CD14-positive monocyte (primary cell): ENCODE results near the gene AURKB. TPM values are rescaled to one million over a fixed set of nuclear protein-coding genes. Genes with fewer than 3 reads are reported as not detected.

Experiments used
- DNase-seq, 3 donors: peaks; one replicate each; pipeline ENCODE4 v3.0.0-alpha.2; 2011 to 2022
- H2AFZ ChIP-seq: 2 replicates; pipeline ENCODE4 v1.6.0; 2012; ENCODE audit warnings: mild to moderate bottlenecking, low read depth, low read length, inconsistent platforms; ENCODE audit not compliant: insufficient read depth, poor library complexity, severe bottlenecking
- H3K27ac ChIP-seq, 2 donors: 1 replicate in 1 of 2; 2 replicates in 1 of 2; pipeline ENCODE4 v1.5.1; 2012 to 2013; ENCODE audit warnings: low read length in 2 of 2, control low read depth in 1 of 2, inconsistent platforms in 1 of 2, low read depth in 1 of 2, mild to moderate bottlenecking in 1 of 2
- H3K27me3 ChIP-seq, 2 donors: one replicate each; pipeline versions ENCODE4 v1.6.0 to v1.6.1; 2011 to 2013; ENCODE audit warnings: low read length in 2 of 2; ENCODE audit not compliant: control insufficient read depth in 2 of 2, insufficient read depth in 2 of 2
- H3K36me3 ChIP-seq, 2 donors: replicated peaks in 1 of 2; 1 replicate in 1 of 2; 2 replicates in 1 of 2; pipeline versions ENCODE4 v1.5.1 to v1.6.1; 2012 to 2013; ENCODE audit warnings: low read length in 2 of 2, control low read depth in 1 of 2, inconsistent platforms in 1 of 2, mild to moderate bottlenecking in 1 of 2; ENCODE audit not compliant: insufficient read depth in 2 of 2, control insufficient read depth in 1 of 2
- H3K4me1 ChIP-seq, 2 donors: 1 replicate in 1 of 2; 2 replicates in 1 of 2; pipeline versions ENCODE4 v1.5.1 to v1.6.1; 2012 to 2013; ENCODE audit warnings: low read length in 2 of 2, control low read depth in 1 of 2, inconsistent platforms in 1 of 2, mild to moderate bottlenecking in 1 of 2, moderate library complexity in 1 of 2; ENCODE audit not compliant: insufficient read depth in 2 of 2, control insufficient read depth in 1 of 2
- H3K4me2 ChIP-seq: replicated peaks from 2 replicates; pipeline ENCODE3; 2012; ENCODE audit warnings: low read length, moderate library complexity, mild to moderate bottlenecking; ENCODE audit not compliant: poor library complexity, severe bottlenecking; ENCODE audit errors: extremely low read depth
- H3K4me3 ChIP-seq, 3 experiments: fragments of 200-600 bp in 1 of 3; sonication (generic) in 1 of 3; replicated peaks in 1 of 3; 1 replicate in 2 of 3; 2 replicates in 1 of 3; pipeline ENCODE4 v1.5.1; 2011 to 2013; ENCODE audit warnings: low read length in 3 of 3, mild to moderate bottlenecking in 3 of 3, control low read depth in 2 of 3, low read depth in 2 of 3, inconsistent platforms in 1 of 3, moderate library complexity in 1 of 3
- H3K79me2 ChIP-seq: 2 replicates; pipeline ENCODE4 v1.6.0; 2012; ENCODE audit warnings: mild to moderate bottlenecking, control low read depth, inconsistent platforms, low read length, moderate library complexity; ENCODE audit not compliant: insufficient read depth
- H3K9ac ChIP-seq: 2 replicates; pipeline ENCODE4 v1.6.0; 2017; ENCODE audit warnings: low read length, mild to moderate bottlenecking; ENCODE audit not compliant: insufficient read depth, poor library complexity, severe bottlenecking
- H3K9me3 ChIP-seq, 2 donors: replicated peaks in 1 of 2; 1 replicate in 1 of 2; 2 replicates in 1 of 2; pipeline versions ENCODE4 v1.5.1 to v1.6.1; 2012 to 2013; ENCODE audit warnings: low read length in 2 of 2, control low read depth in 1 of 2; ENCODE audit not compliant: control insufficient read depth in 1 of 2, insufficient read depth in 1 of 2
- H4K20me1 ChIP-seq: 2 replicates; pipeline ENCODE4 v1.6.0; 2012; ENCODE audit warnings: mild to moderate bottlenecking, low read length, control low read depth, moderate library complexity; ENCODE audit not compliant: insufficient read depth
- H3K27ac Mint-ChIP-seq, 7 donors: one replicate each; pipeline ENCODE4 v1.8.0; 2020; ENCODE audit warnings: mild to moderate bottlenecking in 7 of 7, mixed read lengths in 7 of 7, moderate library complexity in 6 of 7, inconsistent platforms in 2 of 7
- H3K27me3 Mint-ChIP-seq, 3 donors: one replicate each; pipeline ENCODE4 v1.8.0; 2021 to 2022; ENCODE audit warnings: low read depth in 3 of 3, mild to moderate bottlenecking in 3 of 3, mixed read lengths in 3 of 3, moderate library complexity in 3 of 3, inconsistent platforms in 1 of 3
- H3K36me3 Mint-ChIP-seq, 2 donors: one replicate each; pipeline ENCODE4 v1.8.0; 2020; ENCODE audit warnings: mixed read lengths in 2 of 2, inconsistent platforms in 1 of 2, mild to moderate bottlenecking in 1 of 2
- H3K4me1 Mint-ChIP-seq: one replicate; pipeline ENCODE4 v1.8.0; 2020; ENCODE audit warnings: mild to moderate bottlenecking, mixed read lengths
- H3K4me3 Mint-ChIP-seq, 2 donors: one replicate each; pipeline ENCODE4 v1.8.0; 2020; ENCODE audit warnings: mild to moderate bottlenecking in 2 of 2, mixed read lengths in 2 of 2, moderate library complexity in 1 of 2
- H3K9me3 Mint-ChIP-seq, 7 donors: one replicate each; pipeline ENCODE4 v1.8.0; 2020 to 2022; ENCODE audit warnings: mixed read lengths in 7 of 7, mild to moderate bottlenecking in 6 of 7, moderate library complexity in 6 of 7, inconsistent platforms in 2 of 7
- CTCF ChIP-seq: fragments of 200-600 bp; IDR thresholded peaks from one replicate; pipeline ENCODE4 v1.8.0; 2022; ENCODE audit warnings: antibody characterized with exemption, mild to moderate bottlenecking
- WGBS: methylation state at CpG from one replicate; pipeline ENCODE4 v1.1.5; 2013; ENCODE audit warnings: missing lambda C conversion rate; ENCODE audit not compliant: insufficient coverage; 5-methylcytosine and 5-hydroxymethylcytosine counted together
- intact Hi-C, 2 donors: fragments of 100-400 bp; cut with micrococcal nuclease; formaldehyde crosslinking; loops; one replicate each; pipeline versions ENCODE4 v1.15.0 to v1.15.1; 2023
- polyA plus RNA-seq, 3 donors: library from polyadenylated mRNA; depleted of rRNA in 1 of 3; unstranded in 2 of 3; stranded (reverse) in 1 of 3; fragments of 300-500 nt in 2 of 3; fragments of >200 nt in 1 of 3; fragmentation: Illumina TruSeq in 2 of 3; gene quantifications; 1 replicate in 2 of 3; 2 replicates in 1 of 3; pipeline ENCODE4 v1.2.3, GENCODE V29; 2012 to 2021

The AURKB gene
- polyA plus RNA-seq, 3 donors: 0.38 to 4.2 (median 0.79) TPM

- H3K36me3 Mint-ChIP-seq: peaks cover 34 to 40% of the 10 kb centered on the region in 2 donors
- H3K4me3 Mint-ChIP-seq: no peak overlapping the region
- no peak for TF ChIP-seq CTCF
These were observed 54.0 kb downstream of the AURKB start for GRCh38 chr17:8156246-8156992.

GRCh38 chr17:8155996-8156245, 54.5 kb downstream of the AURKB start:
- H4K20me1 ChIP-seq: peaks cover 41% of the 10 kb centered on the region
- no peak overlapping the region for H3K4me3 Mint-ChIP-seq
- intact Hi-C loops: loop anchor here (5.0 to 10.0 kb wide), 3 partner anchors 34 to 321 kb away; partner anchors contain the start of genes HES7 (in 1 of the 2) and KDM6B (in 1 of the 2)
- H3K4me2 ChIP-seq: peak overlapping the region; percentile 97
- no peak for DNase-seq
- H3K4me3 ChIP-seq: peak overlapping the region; percentile 65 to 100 (median 88)
- peak overlapping the region; percentile 89 for H3K9ac ChIP-seq
- WGBS: 0% methylated on average over 11 of the region's 11 CpGs
- no peak for TF ChIP-seq CTCF
- no peak overlapping the region for H3K27ac Mint-ChIP-seq
- peak overlapping the region; percentile 89 to 99 for H3K27ac ChIP-seq
- peaks cover 59 to 93% of the 10 kb centered on the region in 2 donors for H3K4me1 ChIP-seq
- no peaks in the 10 kb centered on the region for H3K9me3 ChIP-seq
- peaks cover 29 to 35% of the 10 kb centered on the region in 2 donors for H3K36me3 Mint-ChIP-seq
- peaks cover 13 to 16% of the 10 kb centered on the region in 2 donors for H3K36me3 ChIP-seq
- peaks cover 0 to 5% (median 0%) of the 10 kb centered on the region in 3 donors for H3K27me3 Mint-ChIP-seq
- peaks cover 48% of the 10 kb centered on the region for H3K4me1 Mint-ChIP-seq
- H3K9me3 Mint-ChIP-seq: peaks cover 0 to 4% (median 0%) of the 10 kb centered on the region in 7 donors
- H3K27me3 ChIP-seq: no peaks in the 10 kb centered on the region
- no peak overlapping the region for H2AFZ ChIP-seq
- peaks cover 26% of the 10 kb centered on the region for H3K79me2 ChIP-seq

More at GRCh38 chr17:8156246-8156992, 54.0 kb downstream of the AURKB start:
- no peaks in the 10 kb centered on the region for H3K9me3 ChIP-seq
- Mint-ChIP-seq H3K27ac (no peak overlapping the region), H3K4me1 (peaks cover 50% of the 10 kb centered on the region), H3K27me3 (peaks cover 0 to 5% (median 0%) of the 10 kb centered on the region in 3 donors), H3K9me3 (peaks cover 0 to 4% (median 0%) of the 10 kb centered on the region in 7 donors)
- intact Hi-C loops: loop anchor here (5.0 to 10.0 kb wide), 3 partner anchors 34 to 322 kb away; partner anchors contain the start of genes HES7 (in 1 of the 2) and KDM6B (in 1 of the 2)
- peaks cover 26% of the 10 kb centered on the region for H3K79me2 ChIP-seq
- no peaks in the 10 kb centered on the region for H3K27me3 ChIP-seq
- under 1% methylated on average over 57 of the region's 59 CpGs for WGBS
- peak overlapping the region; percentile 21 for H2AFZ ChIP-seq
- H4K20me1 ChIP-seq: peaks cover 36% of the 10 kb centered on the region
- peaks cover 63 to 93% of the 10 kb centered on the region in 2 donors for H3K4me1 ChIP-seq
- peak overlapping the region; percentile 97 for H3K4me2 ChIP-seq
- H3K4me3 ChIP-seq: peak overlapping the region; percentile 65 to 100 (median 88)
- peak; percentile 100 for DNase-seq
- H3K27ac ChIP-seq: peak overlapping the region; percentile 89 to 99
- peak overlapping the region; percentile 89 for H3K9ac ChIP-seq
- peaks cover 18 to 21% of the 10 kb centered on the region in 2 donors for H3K36me3 ChIP-seq
